Endothelial cell of umbilical vein (primary cell): ENCODE results near the gene CHI3L2. TPM values are rescaled to one million over a fixed set of nuclear protein-coding genes. Genes with fewer than 3 reads are reported as not detected.

Source experiments
- BruUV-seq: library from RNA; stranded (reverse); fragments of 400-500 nt; replicated peaks from 2 replicates; lab custom pipeline; 2021; lab: Mats Ljungman, UMichigan
- CTCF ChIA-PET: fragments of 300-600, 350-600 bp; sonication (Branson Sonifier 250); formaldehyde crosslinking; loops from one replicate; lab custom pipeline; 2021; ENCODE audit warnings: antibody characterized with exemption, inconsistent platforms; lab: Charles Lee
- POLR2A ChIA-PET: fragments of 300-600, 350-600 bp; sonication (Branson Sonifier 250); formaldehyde crosslinking; loops from one replicate; lab custom pipeline; 2021; ENCODE audit warnings: antibody characterized with exemption, inconsistent platforms; lab: Charles Lee
- DNase-seq: peaks from one replicate; pipeline ENCODE4 v3.0.0-alpha.2; 2011; ENCODE audit warnings: low read depth, low spot score
- FAIRE-seq: peaks from 2 replicates; lab custom pipeline; 2011; peaks lifted over from hg19 to GRCh38; lab: Jason Lieb, UNC
- H2AFZ ChIP-seq: 2 replicates; pipeline ENCODE4 v1.6.0; 2012; ENCODE audit warnings: low read depth, low read length, control low read depth, inconsistent platforms
- H3K27ac ChIP-seq: 2 replicates; pipeline ENCODE4 v1.5.1; 2011; ENCODE audit warnings: low read depth, mild to moderate bottlenecking, control low read depth, low read length, moderate library complexity; ENCODE audit not compliant: insufficient read depth
- H3K27me3 ChIP-seq, 2 experiments: 2 replicates each; pipeline versions ENCODE4 v1.6.0 to v1.6.1; 2011; ENCODE audit warnings: low read length in 2 of 2, mixed read lengths in 1 of 2; ENCODE audit not compliant: control insufficient read depth in 2 of 2, insufficient read depth in 2 of 2
- H3K36me3 ChIP-seq, 2 experiments: 2 replicates in 1 of 2; 3 replicates in 1 of 2; pipeline ENCODE4 v1.5.1; 2011; ENCODE audit warnings: low read length in 2 of 2, mild to moderate bottlenecking in 1 of 2, moderate library complexity in 1 of 2; ENCODE audit not compliant: control insufficient read depth in 2 of 2, insufficient read depth in 2 of 2; ENCODE audit errors: extremely low read depth in 1 of 2
- H3K4me1 ChIP-seq: 3 replicates; pipeline ENCODE4 v1.5.1; 2011; ENCODE audit warnings: mild to moderate bottlenecking, low read length; ENCODE audit not compliant: control insufficient read depth, insufficient read depth; ENCODE audit errors: extremely low read depth
- H3K4me2 ChIP-seq: 2 replicates; pipeline ENCODE4 v1.6.1; 2011; ENCODE audit warnings: low read length, control low read depth, mixed read lengths; ENCODE audit not compliant: insufficient read depth
- H3K4me3 ChIP-seq, 3 experiments: fragments of 200-600 bp in 1 of 3; sonication (generic), shearing (Covaris generic) in 1 of 3; replicated peaks in 1 of 3; 2 replicates each; pipeline ENCODE4 v1.5.1; 2011 to 2016; ENCODE audit warnings: control low read depth in 3 of 3, low read length in 3 of 3, mild to moderate bottlenecking in 2 of 3, inconsistent platforms in 1 of 3, low read depth in 1 of 3, moderate library complexity in 1 of 3; ENCODE audit not compliant: insufficient read depth in 1 of 3
- H3K79me2 ChIP-seq: 2 replicates; pipeline ENCODE4 v1.6.0; 2012; ENCODE audit warnings: low read length, inconsistent platforms; ENCODE audit not compliant: control insufficient read depth, insufficient read depth
- H3K9ac ChIP-seq: replicated peaks from 2 replicates; pipeline ENCODE3; 2011; ENCODE audit warnings: low read length, control low read depth; ENCODE audit not compliant: insufficient read depth; ENCODE audit errors: extremely low read depth
- H3K9me1 ChIP-seq: replicated peaks from 3 replicates; pipeline ENCODE4 v1.6.0; 2011; ENCODE audit warnings: mild to moderate bottlenecking, low read length; ENCODE audit not compliant: control insufficient read depth, insufficient read depth; ENCODE audit errors: extremely low read depth
- H3K9me3 ChIP-seq: replicated peaks from 2 replicates; pipeline ENCODE4 v1.5.1; 2012; ENCODE audit warnings: low read length, inconsistent platforms; ENCODE audit not compliant: control insufficient read depth, insufficient read depth
- H4K20me1 ChIP-seq: replicated peaks from 2 replicates; pipeline ENCODE3; 2011; ENCODE audit warnings: mild to moderate bottlenecking, low read length; ENCODE audit not compliant: control insufficient read depth, insufficient read depth; ENCODE audit errors: extremely low read depth
- CTCF ChIP-seq, 2 donors: IDR thresholded peaks; 1 replicate in 1 of 2; 2 replicates in 1 of 2; pipeline ENCODE4 v1.5.1; 2011; ENCODE audit warnings: low read length in 2 of 2, mild to moderate bottlenecking in 2 of 2, moderate library complexity in 2 of 2, control low read depth in 1 of 2, inconsistent platforms in 1 of 2, low read depth in 1 of 2; ENCODE audit not compliant: insufficient read depth in 1 of 2; ENCODE audit errors: extremely low read depth in 1 of 2
- EZH2 ChIP-seq: IDR thresholded peaks from 2 replicates; pipeline ENCODE4 v1.6.1; 2012; ENCODE audit warnings: borderline replicate concordance, low read depth, mild to moderate bottlenecking, moderate library complexity, low read length, inconsistent platforms; ENCODE audit not compliant: severe bottlenecking
- FOS ChIP-seq: IDR thresholded peaks from 2 replicates; pipeline ENCODE4 v1.6.1; 2011; ENCODE audit warnings: mild to moderate bottlenecking, low read length, moderate library complexity, borderline replicate concordance; ENCODE audit not compliant: insufficient read depth
- GATA2 ChIP-seq: IDR thresholded peaks from 2 replicates; pipeline ENCODE4 v1.7.0; 2011; ENCODE audit warnings: low read depth, mild to moderate bottlenecking, moderate library complexity, mixed read lengths, low read length; ENCODE audit not compliant: insufficient read length, insufficient read depth
- JUN ChIP-seq: IDR thresholded peaks from 2 replicates; pipeline ENCODE4 v1.6.1; 2011; ENCODE audit warnings: borderline replicate concordance, low read depth; ENCODE audit not compliant: insufficient read length, insufficient read depth
- MYC ChIP-seq: IDR thresholded peaks from one replicate; pipeline ENCODE4 v1.6.1; 2011; ENCODE audit warnings: mild to moderate bottlenecking, low read depth, low read length
- POLR2A ChIP-seq: IDR thresholded peaks from 2 replicates; pipeline ENCODE4 v1.6.1; 2012; ENCODE audit warnings: low read depth, mild to moderate bottlenecking, control low read depth, low read length
- POLR2AphosphoS5 ChIP-seq: IDR thresholded peaks from 2 replicates; pipeline ENCODE4 v1.6.1; 2012; ENCODE audit warnings: low read depth, mild to moderate bottlenecking, control low read depth, low read length, moderate library complexity; ENCODE audit not compliant: insufficient read depth
- dilution Hi-C: fragments of 300-500 bp; cut with MboI; formaldehyde crosslinking; loops from one replicate; pipeline ENCODE4 v1.15.0; 2019; ENCODE audit warnings: low sequenced_read_pairs; ENCODE audit not compliant: extremely low pct_ligation_motif_present
- intact Hi-C: fragments of 100-400 bp; cut with micrococcal nuclease; formaldehyde crosslinking; loops from one replicate; pipeline ENCODE4 v1.10.0; 2022
- polyA plus RNA-seq, 4 experiments: library from polyadenylated mRNA; depleted of rRNA in 3 of 4; stranded (reverse) in 3 of 4; unstranded in 1 of 4; fragments of >200 nt; gene quantifications; 2 replicates each; pipeline versions ENCODE4 v1.2.1 to v1.2.3, GENCODE V29; 2011 to 2012; ENCODE audit warnings: missing spikeins in 1 of 4
- total RNA-seq: library from RNA; stranded (reverse); gene quantifications from 2 replicates; pipeline ENCODE4 v1.2.3, GENCODE V29; 2021
- TF ChIP-seq, protein P1 (sequence below): IDR thresholded peaks from 2 replicates; pipeline ENCODE4 v1.6.1; 2011; ENCODE audit not compliant: insufficient read depth, insufficient read length

The CHI3L2 gene
- total and polyA plus RNA-seq, 2 donors (not counting 3 experiments of a cell fraction or from before 2014, with no cell fraction given), result not detected

DNA sequence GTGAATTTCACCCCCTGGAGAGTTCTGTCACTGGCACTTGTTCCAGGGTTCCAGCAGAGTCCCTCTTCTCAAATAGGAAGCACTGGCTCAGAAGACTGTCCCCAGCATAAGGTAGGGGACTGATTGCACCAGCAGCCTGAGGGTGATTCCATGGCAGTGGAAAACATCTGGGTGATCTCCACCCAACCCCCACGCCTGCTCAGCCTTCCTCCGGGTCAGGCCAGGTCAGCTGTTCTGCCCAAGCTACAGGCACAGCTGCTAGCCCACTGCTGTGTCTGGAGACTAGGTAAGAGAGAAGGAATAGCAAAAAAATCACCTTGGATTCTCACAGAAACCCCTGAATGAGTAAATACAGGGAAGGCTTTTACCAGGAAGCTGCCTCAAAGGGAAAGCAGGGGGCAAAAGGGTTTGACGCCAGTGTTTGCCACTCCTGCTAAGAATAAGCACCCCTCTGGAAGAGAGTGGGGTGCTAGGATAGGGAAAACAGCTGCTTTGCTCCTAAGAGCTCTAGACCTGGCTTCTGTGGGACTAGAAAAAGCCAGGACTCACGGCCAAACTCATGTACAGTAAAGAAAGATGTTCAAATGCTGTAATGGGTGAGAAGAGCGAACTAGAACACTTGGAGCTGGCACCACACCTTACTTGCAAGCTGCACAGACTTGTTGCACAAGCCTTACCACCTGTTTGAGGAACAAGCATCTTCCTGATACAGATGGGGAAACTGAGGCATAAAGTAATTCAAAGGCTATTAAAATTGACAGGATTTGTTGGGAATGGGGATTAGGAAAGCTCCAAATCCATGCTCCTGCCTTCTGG lies 26.0 kb upstream of the CHI3L2 start:
- Histone ChIP-seq H3K4me2 (no peak overlapping the region), H2AFZ (no peak overlapping the region), H3K9me1 (no peaks in the 10 kb centered on the region), H3K9ac (no peak overlapping the region), H3K36me3 (no peaks in the 10 kb centered on the region), H3K79me2 (no peaks in the 10 kb centered on the region), H3K4me3 (no peak overlapping the region), H3K9me3 (no peaks in the 10 kb centered on the region), H4K20me1 (no peaks in the 10 kb centered on the region), H3K27ac (no peak overlapping the region), H3K27me3 (peaks cover 14 to 20% of the 10 kb centered on the region in 2 experiments), H3K4me1 (peaks cover 3% of the 10 kb centered on the region)
- FAIRE-seq (no peak), DNase-seq (no peak)
- TF ChIP-seq POLR2AphosphoS5 (no peak), MYC (no peak), GATA2 (no peak), JUN (no peak), FOS (no peak), POLR2A (no peak), CTCF (IDR thresholded peaks at IDR 0.05; ENCODE audit: extremely low read depth in 1 of 2, insufficient read depth in 1 of 2, low read depth in 1 of 2, low read length in 2 of 2) (no peak), EZH2 (no peak)
- TF ChIP-seq, protein P1, sequence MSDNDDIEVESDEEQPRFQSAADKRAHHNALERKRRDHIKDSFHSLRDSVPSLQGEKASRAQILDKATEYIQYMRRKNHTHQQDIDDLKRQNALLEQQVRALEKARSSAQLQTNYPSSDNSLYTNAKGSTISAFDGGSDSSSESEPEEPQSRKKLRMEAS, result no peak
- intact Hi-C loops, result no loop called here
- CTCF ChIA-PET, result interaction anchor here (0.8 to 1.4 kb wide), 2 partner anchors 17 to 22 kb away, joined by 3 to 4 read pairs; no protein-coding TSS in a partner anchor
- dilution Hi-C loops, result no loop called here
- no TSS peak for BruUV-seq
- POLR2A ChIA-PET, result no interaction called here
